CD14-positive monocyte (primary cell): ENCODE results near the gene AP5B1. TPM values are rescaled to one million over a fixed set of nuclear protein-coding genes. Genes with fewer than 3 reads are reported as not detected.
"Not testable (repeated sequence)": the region's sequence is repeated elsewhere in the genome, so short reads cannot be mapped to it uniquely, and the experiment has no call there.

Experiments
- DNase-seq, 3 donors: peaks; one replicate each; pipeline ENCODE4 v3.0.0-alpha.2; 2011 to 2022
- H2AFZ ChIP-seq: 2 replicates; pipeline ENCODE4 v1.6.0; 2012; ENCODE audit warnings: mild to moderate bottlenecking, low read depth, low read length, inconsistent platforms; ENCODE audit not compliant: insufficient read depth, poor library complexity, severe bottlenecking
- H3K27ac ChIP-seq, 2 donors: 1 replicate in 1 of 2; 2 replicates in 1 of 2; pipeline ENCODE4 v1.5.1; 2012 to 2013; ENCODE audit warnings: low read length in 2 of 2, control low read depth in 1 of 2, inconsistent platforms in 1 of 2, low read depth in 1 of 2, mild to moderate bottlenecking in 1 of 2
- H3K27me3 ChIP-seq, 2 donors: one replicate each; pipeline versions ENCODE4 v1.6.0 to v1.6.1; 2011 to 2013; ENCODE audit warnings: low read length in 2 of 2; ENCODE audit not compliant: control insufficient read depth in 2 of 2, insufficient read depth in 2 of 2
- H3K36me3 ChIP-seq, 2 donors: replicated peaks in 1 of 2; 1 replicate in 1 of 2; 2 replicates in 1 of 2; pipeline versions ENCODE4 v1.5.1 to v1.6.1; 2012 to 2013; ENCODE audit warnings: low read length in 2 of 2, control low read depth in 1 of 2, inconsistent platforms in 1 of 2, mild to moderate bottlenecking in 1 of 2; ENCODE audit not compliant: insufficient read depth in 2 of 2, control insufficient read depth in 1 of 2
- H3K4me1 ChIP-seq, 2 donors: 1 replicate in 1 of 2; 2 replicates in 1 of 2; pipeline versions ENCODE4 v1.5.1 to v1.6.1; 2012 to 2013; ENCODE audit warnings: low read length in 2 of 2, control low read depth in 1 of 2, inconsistent platforms in 1 of 2, mild to moderate bottlenecking in 1 of 2, moderate library complexity in 1 of 2; ENCODE audit not compliant: insufficient read depth in 2 of 2, control insufficient read depth in 1 of 2
- H3K4me2 ChIP-seq: replicated peaks from 2 replicates; pipeline ENCODE3; 2012; ENCODE audit warnings: low read length, moderate library complexity, mild to moderate bottlenecking; ENCODE audit not compliant: poor library complexity, severe bottlenecking; ENCODE audit errors: extremely low read depth
- H3K4me3 ChIP-seq, 3 experiments: fragments of 200-600 bp in 1 of 3; sonication (generic) in 1 of 3; replicated peaks in 1 of 3; 1 replicate in 2 of 3; 2 replicates in 1 of 3; pipeline ENCODE4 v1.5.1; 2011 to 2013; ENCODE audit warnings: low read length in 3 of 3, mild to moderate bottlenecking in 3 of 3, control low read depth in 2 of 3, low read depth in 2 of 3, inconsistent platforms in 1 of 3, moderate library complexity in 1 of 3
- H3K79me2 ChIP-seq: 2 replicates; pipeline ENCODE4 v1.6.0; 2012; ENCODE audit warnings: mild to moderate bottlenecking, control low read depth, inconsistent platforms, low read length, moderate library complexity; ENCODE audit not compliant: insufficient read depth
- H3K9ac ChIP-seq: 2 replicates; pipeline ENCODE4 v1.6.0; 2017; ENCODE audit warnings: low read length, mild to moderate bottlenecking; ENCODE audit not compliant: insufficient read depth, poor library complexity, severe bottlenecking
- H3K9me3 ChIP-seq, 2 donors: replicated peaks in 1 of 2; 1 replicate in 1 of 2; 2 replicates in 1 of 2; pipeline versions ENCODE4 v1.5.1 to v1.6.1; 2012 to 2013; ENCODE audit warnings: low read length in 2 of 2, control low read depth in 1 of 2; ENCODE audit not compliant: control insufficient read depth in 1 of 2, insufficient read depth in 1 of 2
- H4K20me1 ChIP-seq: 2 replicates; pipeline ENCODE4 v1.6.0; 2012; ENCODE audit warnings: mild to moderate bottlenecking, low read length, control low read depth, moderate library complexity; ENCODE audit not compliant: insufficient read depth
- H3K27ac Mint-ChIP-seq, 7 donors: one replicate each; pipeline ENCODE4 v1.8.0; 2020; ENCODE audit warnings: mild to moderate bottlenecking in 7 of 7, mixed read lengths in 7 of 7, moderate library complexity in 6 of 7, inconsistent platforms in 2 of 7
- H3K27me3 Mint-ChIP-seq, 3 donors: one replicate each; pipeline ENCODE4 v1.8.0; 2021 to 2022; ENCODE audit warnings: low read depth in 3 of 3, mild to moderate bottlenecking in 3 of 3, mixed read lengths in 3 of 3, moderate library complexity in 3 of 3, inconsistent platforms in 1 of 3
- H3K36me3 Mint-ChIP-seq, 2 donors: one replicate each; pipeline ENCODE4 v1.8.0; 2020; ENCODE audit warnings: mixed read lengths in 2 of 2, inconsistent platforms in 1 of 2, mild to moderate bottlenecking in 1 of 2
- H3K4me1 Mint-ChIP-seq: one replicate; pipeline ENCODE4 v1.8.0; 2020; ENCODE audit warnings: mild to moderate bottlenecking, mixed read lengths
- H3K4me3 Mint-ChIP-seq, 2 donors: one replicate each; pipeline ENCODE4 v1.8.0; 2020; ENCODE audit warnings: mild to moderate bottlenecking in 2 of 2, mixed read lengths in 2 of 2, moderate library complexity in 1 of 2
- H3K9me3 Mint-ChIP-seq, 7 donors: one replicate each; pipeline ENCODE4 v1.8.0; 2020 to 2022; ENCODE audit warnings: mixed read lengths in 7 of 7, mild to moderate bottlenecking in 6 of 7, moderate library complexity in 6 of 7, inconsistent platforms in 2 of 7
- CTCF ChIP-seq: fragments of 200-600 bp; IDR thresholded peaks from one replicate; pipeline ENCODE4 v1.8.0; 2022; ENCODE audit warnings: antibody characterized with exemption, mild to moderate bottlenecking
- WGBS: methylation state at CpG from one replicate; pipeline ENCODE4 v1.1.5; 2013; ENCODE audit warnings: missing lambda C conversion rate; ENCODE audit not compliant: insufficient coverage; 5-methylcytosine and 5-hydroxymethylcytosine counted together
- intact Hi-C, 2 donors: fragments of 100-400 bp; cut with micrococcal nuclease; formaldehyde crosslinking; loops; one replicate each; pipeline versions ENCODE4 v1.15.0 to v1.15.1; 2023
- polyA plus RNA-seq, 3 donors: library from polyadenylated mRNA; depleted of rRNA in 1 of 3; unstranded in 2 of 3; stranded (reverse) in 1 of 3; fragments of 300-500 nt in 2 of 3; fragments of >200 nt in 1 of 3; fragmentation: Illumina TruSeq in 2 of 3; gene quantifications; 1 replicate in 2 of 3; 2 replicates in 1 of 3; pipeline ENCODE4 v1.2.3, GENCODE V29; 2012 to 2021

AP5B1 gene
- polyA plus RNA-seq, 3 donors: 33.7 to 46.4 (median 35.1) TPM

DNA sequence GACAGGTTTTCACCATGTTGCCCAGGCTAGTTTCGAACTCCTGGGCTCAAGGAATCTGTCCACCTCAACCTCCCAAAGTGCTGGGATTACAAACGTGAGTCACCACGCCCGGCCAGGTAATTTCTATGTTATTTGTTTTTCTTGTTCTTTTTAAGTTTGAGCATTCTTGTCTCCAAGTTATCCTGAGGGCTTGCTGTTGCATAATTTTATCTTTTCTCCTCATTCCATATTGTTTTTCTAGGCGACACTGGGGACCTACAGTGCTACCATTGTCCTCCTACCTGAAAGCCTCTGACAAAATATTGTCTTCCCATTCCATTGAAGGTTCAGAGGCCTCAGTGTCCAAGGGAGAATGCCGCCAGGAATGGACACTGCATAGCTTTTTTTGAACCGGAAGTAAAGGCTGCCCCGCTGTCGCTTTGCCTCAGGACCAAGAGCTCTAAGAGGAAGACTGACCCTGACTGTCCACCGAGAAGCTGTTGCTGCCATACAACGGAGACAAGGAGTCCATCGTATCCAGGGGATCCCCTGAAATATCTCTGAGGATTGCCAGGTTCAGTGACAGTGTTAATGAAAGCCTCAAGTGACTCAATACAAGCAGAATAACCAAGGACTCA, 9.7 kb downstream of the AP5B1 start:
- Histone ChIP-seq H3K9me3 (no peaks in the 10 kb centered on the region), H3K4me3 (no peak overlapping the region), H3K27me3 (no peaks in the 10 kb centered on the region), H2AFZ (no peak overlapping the region), H3K4me1 (peaks cover 73 to 83% of the 10 kb centered on the region in 2 donors), H3K36me3 (no peaks in the 10 kb centered on the region), H3K79me2 (peaks cover 45% of the 10 kb centered on the region), H3K27ac (peak overlapping the region in 1 of 2 donors; percentile 10), H3K9ac (no peak overlapping the region), H4K20me1 (no peaks in the 10 kb centered on the region), H3K4me2 (no peak overlapping the region)
- peak overlapping the region in 6 of 7 donors; percentile 25 to 93 (median 84) for H3K27ac Mint-ChIP-seq
- TF ChIP-seq CTCF: no peak
- peaks cover 0 to 2% (median 0%) of the 10 kb centered on the region in 7 donors for H3K9me3 Mint-ChIP-seq
- peaks cover 0 to 2% (median 0%) of the 10 kb centered on the region in 3 donors for H3K27me3 Mint-ChIP-seq
- peaks cover 4 to 22% of the 10 kb centered on the region in 2 donors for H3K36me3 Mint-ChIP-seq
- intact Hi-C loops: no loop called here
- H3K4me1 Mint-ChIP-seq: peaks cover 86% of the 10 kb centered on the region
- 95% methylated on average over 6 of the region's 12 CpGs for WGBS
- no peak for DNase-seq
- no peak overlapping the region for H3K4me3 Mint-ChIP-seq

- peak overlapping the region in 5 of 7 donors; percentile 3 to 68 (median 48) for H3K27ac Mint-ChIP-seq
- 20% methylated on average over 1 of the region's 5 CpGs for WGBS
- H3K36me3 Mint-ChIP-seq: peaks cover 0 to 21% of the 10 kb centered on the region in 2 donors
- intact Hi-C loops: loop anchor here (2.0 to 10.0 kb wide), 3 partner anchors 47 to 56 kb away; partner anchors contain the start of gene KAT5 (in 2 of the 2)
- not testable (repeated sequence) for H3K4me3 Mint-ChIP-seq, H3K4me2 ChIP-seq, H3K4me3 ChIP-seq, H3K27ac ChIP-seq, H3K27me3 ChIP-seq, H4K20me1 ChIP-seq, H3K9me3 Mint-ChIP-seq, H2AFZ ChIP-seq, H3K27me3 Mint-ChIP-seq, H3K36me3 ChIP-seq, H3K9ac ChIP-seq, H3K9me3 ChIP-seq
- peak in 2 of 3 donors; percentile 41 to 69 for DNase-seq
- H3K4me1 Mint-ChIP-seq: peaks cover 55% of the 10 kb centered on the region
- H3K79me2 ChIP-seq: peaks cover 22% of the 10 kb centered on the region
- H3K4me1 ChIP-seq: peaks cover 41 to 51% of the 10 kb centered on the region in 2 donors
These were observed 13.0 kb downstream of the AP5B1 start for GRCh38 chr11:65767806-65768205.
